ENCODE data around the gene AUTS2. TPM values are rescaled to one million over a fixed set of nuclear protein-coding genes. Genes with fewer than 3 reads are reported as not detected.

Gene AUTS2
- total and polyA plus RNA-seq, 10 of the 15 experiments (the other 5 are each of a cell fraction or from before 2014, with no cell fraction given): 6.4 to 55.6 (median 21.6) TPM

DNA sequence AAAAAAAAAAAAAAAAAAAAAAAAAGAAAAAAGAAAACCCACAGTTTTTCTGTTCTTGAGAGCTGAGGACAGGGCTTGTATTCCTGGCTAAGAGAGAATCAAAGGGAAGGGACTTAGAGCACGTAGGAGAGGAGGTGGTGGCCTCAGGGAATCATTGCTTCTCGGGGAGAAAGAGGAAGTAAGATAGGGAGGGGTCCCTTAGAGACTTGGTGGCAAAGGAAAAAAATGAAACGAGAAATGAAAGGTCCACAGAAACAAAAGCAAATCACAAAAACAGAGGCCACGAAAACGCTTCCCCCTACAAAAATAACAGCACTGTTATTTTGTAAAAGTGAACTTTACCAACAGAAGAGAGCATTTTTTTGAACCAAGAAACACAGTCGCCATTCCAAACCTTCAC, 1210.6 kb downstream of the AUTS2 start:
- no peak overlapping the region for H3K9ac ChIP-seq (ENCODE audit: control insufficient read depth, insufficient read depth, low read length)
- DNase-seq (ENCODE audit: low read depth, low spot score) (no peak), ATAC-seq (peak; percentile 28; the same call in 2 of the 3 replicates), FAIRE-seq (peak; percentile 75)
- no peaks in the 10 kb centered on the region for H3K27me3 ChIP-seq (replicated peaks in 1 of 2; ENCODE audit: control insufficient read depth in 2 of 2, insufficient read depth in 2 of 2, low read length in 1 of 2)
- intact Hi-C loops (cut with micrococcal nuclease; ENCODE audit: unreplicated experiment): no loop called here
- peak overlapping the region; percentile 39; the same call in 1 of the 2 replicates for H3K27ac ChIP-seq (ENCODE audit: control insufficient read depth, insufficient read depth)
- H3K36me3 ChIP-seq (ENCODE audit: control insufficient read depth in 2 of 2, insufficient read depth in 2 of 2, low read length in 1 of 2): no peaks in the 10 kb centered on the region
- ChIA-PET SMC1A (ENCODE audit: uncharacterized antibody, unreplicated experiment) (no interaction called here), POLR2A (no interaction called here), CTCF (no interaction called here), RAD21 (ENCODE audit: unreplicated experiment) (no interaction called here)
- H2AFZ ChIP-seq (ENCODE audit: control insufficient read depth, low read depth, low read length): peak overlapping the region; percentile 55; the same call in 1 of the 2 replicates
- H4K20me1 ChIP-seq (ENCODE audit: control insufficient read depth, insufficient read depth): no peaks in the 10 kb centered on the region
- H3K79me2 ChIP-seq (ENCODE audit: control insufficient read depth, insufficient read depth, low read length): no peaks in the 10 kb centered on the region
- no peak for TF ChIP-seq SMARCA5 (IDR thresholded peaks at IDR 0.05)
- TF ChIP-seq IKZF2 (IDR thresholded peaks at IDR 0.05): peak in 1 of 2 experiments; percentile 12; a peak in 1 of 4 replicates
- TF ChIP-seq SMC3 (IDR thresholded peaks at IDR 0.05; ENCODE audit: borderline replicate concordance, low read length): no peak
- TF ChIP-seq RCOR1 (conservative IDR thresholded peaks at IDR 0.05; ENCODE audit: low read depth, low read length): no peak
- no peak for TF ChIP-seq ASH2L (IDR thresholded peaks at IDR 0.05; ENCODE audit: borderline replicate concordance, low read depth)
- TF ChIP-seq ZNF217 (IDR thresholded peaks at IDR 0.05): no peak
- no peak for TF ChIP-seq LARP7 (IDR thresholded peaks at IDR 0.05)
- TF ChIP-seq TBL1XR1 (IDR thresholded peaks at IDR 0.05; ENCODE audit: low read depth, low read length): no peak
- TF ChIP-seq SUPT20H (IDR thresholded peaks at IDR 0.05; ENCODE audit: borderline replicate concordance, control insufficient read depth, low read depth, low read length): no peak
- TF ChIP-seq, protein P1, sequence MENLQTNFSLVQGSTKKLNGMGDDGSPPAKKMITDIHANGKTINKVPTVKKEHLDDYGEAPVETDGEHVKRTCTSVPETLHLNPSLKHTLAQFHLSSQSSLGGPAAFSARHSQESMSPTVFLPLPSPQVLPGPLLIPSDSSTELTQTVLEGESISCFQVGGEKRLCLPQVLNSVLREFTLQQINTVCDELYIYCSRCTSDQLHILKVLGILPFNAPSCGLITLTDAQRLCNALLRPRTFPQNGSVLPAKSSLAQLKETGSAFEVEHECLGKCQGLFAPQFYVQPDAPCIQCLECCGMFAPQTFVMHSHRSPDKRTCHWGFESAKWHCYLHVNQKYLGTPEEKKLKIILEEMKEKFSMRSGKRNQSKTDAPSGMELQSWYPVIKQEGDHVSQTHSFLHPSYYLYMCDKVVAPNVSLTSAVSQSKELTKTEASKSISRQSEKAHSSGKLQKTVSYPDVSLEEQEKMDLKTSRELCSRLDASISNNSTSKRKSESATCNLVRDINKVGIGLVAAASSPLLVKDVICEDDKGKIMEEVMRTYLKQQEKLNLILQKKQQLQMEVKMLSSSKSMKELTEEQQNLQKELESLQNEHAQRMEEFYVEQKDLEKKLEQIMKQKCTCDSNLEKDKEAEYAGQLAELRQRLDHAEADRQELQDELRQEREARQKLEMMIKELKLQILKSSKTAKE (IDR thresholded peaks at IDR 0.05; ENCODE audit: low read depth, poor library complexity, severe bottlenecking): no peak
- TF ChIP-seq MTA3 (IDR thresholded peaks at IDR 0.05; ENCODE audit: borderline replicate concordance, low read length): no peak
- TF ChIP-seq, protein P2, sequence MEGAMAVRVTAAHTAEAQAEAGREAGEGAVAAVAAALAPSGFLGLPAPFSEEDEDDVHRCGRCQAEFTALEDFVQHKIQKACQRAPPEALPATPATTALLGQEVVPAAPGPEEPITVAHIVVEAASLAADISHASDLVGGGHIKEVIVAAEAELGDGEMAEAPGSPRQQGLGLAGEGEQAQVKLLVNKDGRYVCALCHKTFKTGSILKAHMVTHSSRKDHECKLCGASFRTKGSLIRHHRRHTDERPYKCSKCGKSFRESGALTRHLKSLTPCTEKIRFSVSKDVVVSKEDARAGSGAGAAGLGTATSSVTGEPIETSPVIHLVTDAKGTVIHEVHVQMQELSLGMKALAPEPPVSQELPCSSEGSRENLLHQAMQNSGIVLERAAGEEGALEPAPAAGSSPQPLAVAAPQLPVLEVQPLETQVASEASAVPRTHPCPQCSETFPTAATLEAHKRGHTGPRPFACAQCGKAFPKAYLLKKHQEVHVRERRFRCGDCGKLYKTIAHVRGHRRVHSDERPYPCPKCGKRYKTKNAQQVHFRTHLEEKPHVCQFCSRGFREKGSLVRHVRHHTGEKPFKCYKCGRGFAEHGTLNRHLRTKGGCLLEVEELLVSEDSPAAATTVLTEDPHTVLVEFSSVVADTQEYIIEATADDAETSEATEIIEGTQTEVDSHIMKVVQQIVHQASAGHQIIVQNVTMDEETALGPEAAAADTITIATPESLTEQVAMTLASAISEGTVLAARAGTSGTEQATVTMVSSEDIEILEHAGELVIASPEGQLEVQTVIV (IDR thresholded peaks at IDR 0.05; ENCODE audit: borderline replicate concordance, partially characterized antibody): no peak
- no peak for TF ChIP-seq ZNF622 (IDR thresholded peaks at IDR 0.05)
- TF ChIP-seq SREBF2 (IDR thresholded peaks at IDR 0.05; ENCODE audit: low read length): no peak
- TF ChIP-seq EGR1 (IDR thresholded peaks at IDR 0.05; ENCODE audit: borderline replicate concordance in 1 of 2, low read depth in 2 of 2, low read length in 2 of 2): no peak
- TF ChIP-seq TARDBP (IDR thresholded peaks at IDR 0.05; ENCODE audit: borderline replicate concordance): no peak
- no peak for TF ChIP-seq RBBP5 (conservative IDR thresholded peaks at IDR 0.05)
- TF ChIP-seq ZNF24 (IDR thresholded peaks at IDR 0.05): peak; percentile 52; the same call in 1 of the 2 replicates
- peak overlapping the region; percentile 7 for H3K4me2 ChIP-seq (ENCODE audit: control insufficient read depth, insufficient read depth)
- no peak overlapping the region for H3K4me3 ChIP-seq
- H3K9me3 ChIP-seq (replicated peaks; ENCODE audit: control insufficient read depth, insufficient read depth, low read length): peaks cover 1% of the 10 kb centered on the region; the same call in 2 of the 3 replicates
- BruUV-seq (replicated peaks): no TSS peak
- WGBS (ENCODE audit: insufficient coverage, insufficient replicate concordance, low lambda C conversion rate, missing lambda C conversion rate): 2% methylated on average over 6 of the region's 6 CpGs
- in situ Hi-C loops (cut with MboI): no loop called here
- peaks cover 10% of the 10 kb centered on the region for H3K4me1 ChIP-seq (ENCODE audit: control insufficient read depth, insufficient read depth, low read length)

All from GM12878 (cell line).